ES-I3 (cell line): ENCODE data around the gene SSBP2.
"Not testable (repeated sequence)": the region's sequence is repeated elsewhere in the genome, so short reads cannot be mapped to it uniquely, and the experiment has no call there.

ENCODE experiments used
- H3K36me3 ChIP-seq: 2 replicates; pipeline ENCODE4 v1.6.1; 2013; ENCODE audit warnings: mild to moderate bottlenecking, low read length, control low read depth, moderate library complexity; ENCODE audit not compliant: insufficient read depth
- H3K4me1 ChIP-seq: 2 replicates; pipeline ENCODE4 v1.6.1; 2013; ENCODE audit warnings: mild to moderate bottlenecking, control low read depth, low read length; ENCODE audit not compliant: insufficient read depth
- H3K9ac ChIP-seq: 2 replicates; pipeline ENCODE4 v1.6.1; 2013; ENCODE audit warnings: low read depth, mild to moderate bottlenecking, low read length, moderate library complexity
- H3K9me3 ChIP-seq: 2 replicates; pipeline ENCODE4 v1.6.1; 2013; ENCODE audit warnings: mild to moderate bottlenecking, low read length, moderate library complexity; ENCODE audit not compliant: control insufficient read depth, insufficient read depth

SSBP2 gene

DNA sequence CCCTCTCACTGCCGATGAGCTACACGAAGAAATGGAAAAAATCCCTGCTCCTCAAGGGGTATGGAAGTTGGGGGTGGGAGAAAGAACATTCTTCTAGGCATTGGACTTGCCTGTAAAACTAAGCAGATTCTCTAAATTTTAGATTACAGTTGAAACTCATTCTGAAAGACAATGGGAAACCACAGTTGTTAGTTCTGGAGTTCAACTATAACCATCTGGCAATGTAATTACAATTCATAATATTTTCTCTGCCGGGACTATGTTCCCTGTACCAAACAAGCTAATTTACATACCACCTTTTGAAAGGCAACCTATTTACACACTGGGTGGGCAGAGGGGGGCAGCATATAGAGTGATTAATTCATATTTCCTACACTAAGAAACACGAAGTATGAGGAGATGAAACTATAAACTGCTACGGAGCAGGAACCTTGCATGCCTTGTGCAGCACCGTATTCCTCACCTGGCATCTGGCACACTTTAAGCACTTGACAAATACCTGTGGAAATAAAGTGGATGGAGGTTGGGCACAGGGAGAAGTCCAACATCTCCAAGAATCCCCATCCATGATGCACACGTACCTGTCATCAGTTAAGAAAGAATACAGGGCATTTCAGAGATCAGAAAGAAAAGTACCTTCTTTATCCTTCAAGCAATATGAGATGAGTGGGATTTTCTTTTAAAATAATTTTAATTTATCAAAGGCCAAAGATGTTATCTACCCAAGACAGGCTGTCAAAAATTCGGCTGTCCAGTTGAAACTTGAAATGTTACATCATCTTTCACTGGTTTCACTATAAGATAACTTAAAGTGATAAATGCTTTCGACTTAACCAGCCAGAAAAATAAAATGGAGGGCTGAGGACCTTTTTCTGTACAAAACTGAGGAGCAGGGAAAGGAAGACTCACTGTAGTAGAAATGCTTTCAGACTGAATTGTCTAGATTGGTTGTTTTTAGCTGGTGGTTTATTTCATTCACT is 54.2 kb downstream of the SSBP2 start:
- H3K9ac ChIP-seq = no peak overlapping the region

DNA sequence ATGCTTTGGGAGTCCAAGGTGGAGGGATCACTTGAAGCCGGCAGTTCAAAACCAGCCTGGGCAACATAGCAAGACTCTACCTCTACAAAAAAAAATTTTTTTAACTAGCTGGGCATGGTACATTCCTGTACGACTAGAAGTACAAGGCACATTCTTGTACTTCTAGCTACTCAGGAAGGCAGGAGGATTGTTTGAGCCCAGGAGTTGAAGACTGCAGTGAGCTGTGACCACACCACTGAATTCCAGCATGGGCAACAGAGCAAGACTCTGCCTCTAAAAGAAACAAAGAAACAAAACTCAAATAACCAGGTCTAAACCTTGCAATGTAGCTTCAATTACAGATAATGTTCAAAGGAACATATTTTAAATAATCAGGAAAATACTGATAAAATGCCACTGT is 56.2 kb downstream of the SSBP2 start:
- no peaks in the 10 kb centered on the region for H3K36me3 ChIP-seq
- no peaks in the 10 kb centered on the region; the same call in 1 of the 2 replicates for H3K9me3 ChIP-seq
- H3K4me1 ChIP-seq = peaks cover 7% of the 10 kb centered on the region; the same call in 1 of the 2 replicates
- no peak overlapping the region for H3K9ac ChIP-seq

More for the DNA sequence above, 54.2 kb downstream of the SSBP2 start:
- Histone ChIP-seq H3K36me3 (no peaks in the 10 kb centered on the region), H3K9me3 (no peaks in the 10 kb centered on the region; the same call in 1 of the 2 replicates), H3K4me1 (peaks cover 7% of the 10 kb centered on the region; the same call in 1 of the 2 replicates)

DNA sequence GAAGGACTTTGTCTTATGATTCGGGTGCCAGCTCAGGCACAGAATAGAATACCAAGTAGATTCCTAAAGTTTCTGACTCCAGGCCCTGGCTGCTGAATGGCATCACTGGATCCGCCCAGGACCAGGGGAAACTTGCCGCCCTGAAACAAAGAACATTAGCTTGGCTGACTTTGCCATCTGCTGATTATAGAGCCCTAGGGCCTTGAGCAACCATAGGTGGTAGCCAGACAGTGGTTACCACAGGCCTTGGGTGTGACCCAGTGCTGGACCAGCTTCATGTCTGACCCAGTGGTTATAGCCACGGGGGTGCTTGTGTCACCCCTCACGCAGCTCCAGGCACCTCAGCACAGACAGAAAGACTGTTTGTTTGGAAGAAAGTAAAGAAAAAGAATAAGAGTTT is 62.7 kb downstream of the SSBP2 start:
- Histone ChIP-seq H3K9me3 (no peaks in the 10 kb centered on the region; the same call in 1 of the 2 replicates), H3K36me3 (no peaks in the 10 kb centered on the region), H3K9ac (no peak overlapping the region), H3K4me1 (no peaks in the 10 kb centered on the region)

DNA sequence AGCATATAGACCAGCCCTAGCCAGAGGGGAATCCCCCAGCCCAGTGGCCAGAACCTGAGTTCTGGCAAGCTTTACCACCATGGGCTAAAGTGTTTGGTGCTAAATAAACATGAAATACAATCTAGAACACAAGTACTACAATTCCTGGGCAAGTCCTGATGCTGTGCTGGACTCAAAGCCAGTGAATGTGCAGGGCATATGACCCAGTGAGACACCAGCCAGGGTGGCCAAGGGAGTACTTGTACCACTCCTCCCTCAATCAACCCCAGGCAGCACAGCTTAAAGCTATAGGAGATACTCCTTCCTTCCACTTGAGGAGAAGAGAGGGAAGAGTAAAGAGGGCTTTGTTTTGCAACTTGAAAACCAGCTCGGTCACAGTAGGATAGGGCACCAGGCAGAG is 63.6 kb downstream of the SSBP2 start:
- Histone ChIP-seq H3K9ac (no peak overlapping the region), H3K36me3 (no peaks in the 10 kb centered on the region), H3K9me3 (no peaks in the 10 kb centered on the region; the same call in 1 of the 2 replicates), H3K4me1 (no peaks in the 10 kb centered on the region)

DNA sequence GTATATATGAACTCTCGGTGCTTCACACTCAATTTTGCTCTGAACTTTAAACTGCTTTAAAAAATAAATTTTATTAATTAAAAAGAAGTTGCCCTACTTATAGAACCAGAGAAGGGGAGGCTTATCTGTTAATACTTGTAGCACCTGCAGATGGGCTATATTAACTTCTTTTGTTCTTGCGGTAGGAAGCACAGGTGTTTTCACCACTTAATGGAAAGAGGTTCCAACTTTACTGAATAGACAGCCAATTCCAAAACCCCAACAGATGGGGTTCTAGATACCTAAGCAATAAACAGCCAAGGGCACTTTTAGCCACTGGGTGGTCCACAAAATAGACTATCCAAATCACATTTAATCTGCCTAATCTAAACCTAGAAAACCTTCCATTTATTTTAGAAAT is 65.4 kb downstream of the SSBP2 start:
- H3K9ac ChIP-seq = no peak overlapping the region
- no peaks in the 10 kb centered on the region for H3K4me1 ChIP-seq
- no peaks in the 10 kb centered on the region for H3K9me3 ChIP-seq
- no peaks in the 10 kb centered on the region for H3K36me3 ChIP-seq

DNA sequence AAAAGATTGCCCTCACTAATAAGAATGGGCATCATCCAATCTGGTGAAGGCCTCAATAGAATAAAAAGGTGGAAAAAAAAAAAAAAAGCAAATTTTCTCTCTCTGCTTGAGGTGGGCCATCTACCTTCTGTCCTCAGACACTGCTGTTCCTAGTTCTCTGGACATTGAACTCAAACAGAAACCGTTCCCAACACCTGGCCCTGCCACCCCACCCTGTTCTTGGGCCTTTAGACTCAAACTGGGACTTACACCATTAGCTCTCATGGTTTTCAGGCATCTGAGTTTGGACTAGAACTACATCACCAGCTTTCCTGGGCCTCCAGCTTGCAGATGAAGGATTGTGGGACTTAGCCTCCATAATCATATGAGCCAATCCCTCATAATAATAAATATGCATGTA is 71.0 kb downstream of the SSBP2 start:
- H3K9ac ChIP-seq = no peak overlapping the region
- H3K4me1 ChIP-seq = no peaks in the 10 kb centered on the region
- no peaks in the 10 kb centered on the region for H3K36me3 ChIP-seq
- no peaks in the 10 kb centered on the region for H3K9me3 ChIP-seq

DNA sequence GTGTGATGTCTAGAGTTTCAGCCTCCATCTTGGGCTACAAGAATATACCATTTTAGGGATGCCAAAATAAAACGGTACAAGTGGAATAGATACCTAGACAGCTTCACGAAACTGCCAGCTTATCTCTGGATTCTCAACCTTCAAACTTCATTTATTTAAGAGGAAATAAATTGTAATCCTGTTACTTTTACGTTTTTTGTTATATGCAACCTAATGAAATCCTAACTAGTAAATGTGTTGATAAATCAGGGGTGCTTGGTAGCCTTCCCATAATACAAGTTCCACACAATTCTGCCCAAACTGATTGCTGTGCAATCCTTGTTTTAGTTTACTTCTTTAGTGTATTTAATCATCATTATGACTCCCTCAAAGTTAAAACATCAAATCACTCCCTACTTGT is 75.5 kb downstream of the SSBP2 start:
- Histone ChIP-seq H3K36me3 (no peaks in the 10 kb centered on the region), H3K9me3 (no peaks in the 10 kb centered on the region), H3K4me1 (no peaks in the 10 kb centered on the region), H3K9ac (no peak overlapping the region)

DNA sequence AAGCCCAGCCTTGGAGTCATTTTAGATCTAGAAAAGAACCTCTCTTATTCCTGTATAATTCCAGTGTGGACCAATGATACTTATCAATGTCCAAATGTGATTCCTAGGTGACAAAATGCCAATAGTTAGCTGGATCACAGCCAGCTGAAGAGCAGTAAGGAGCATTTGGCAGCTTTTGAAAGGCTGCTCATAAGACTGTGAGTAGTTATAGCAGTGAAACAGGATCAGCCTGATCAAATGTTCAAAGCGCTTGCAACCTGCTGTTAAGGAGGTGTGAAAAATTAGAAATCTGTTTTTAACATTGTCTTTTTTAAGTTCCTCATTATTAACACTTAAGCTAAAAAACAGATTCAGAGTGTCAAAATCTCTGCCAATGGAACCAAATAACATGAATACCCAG is 85.1 kb downstream of the SSBP2 start:
- Histone ChIP-seq H3K9me3 (no peaks in the 10 kb centered on the region), H3K9ac (no peak overlapping the region), H3K4me1 (no peaks in the 10 kb centered on the region), H3K36me3 (no peaks in the 10 kb centered on the region)

DNA sequence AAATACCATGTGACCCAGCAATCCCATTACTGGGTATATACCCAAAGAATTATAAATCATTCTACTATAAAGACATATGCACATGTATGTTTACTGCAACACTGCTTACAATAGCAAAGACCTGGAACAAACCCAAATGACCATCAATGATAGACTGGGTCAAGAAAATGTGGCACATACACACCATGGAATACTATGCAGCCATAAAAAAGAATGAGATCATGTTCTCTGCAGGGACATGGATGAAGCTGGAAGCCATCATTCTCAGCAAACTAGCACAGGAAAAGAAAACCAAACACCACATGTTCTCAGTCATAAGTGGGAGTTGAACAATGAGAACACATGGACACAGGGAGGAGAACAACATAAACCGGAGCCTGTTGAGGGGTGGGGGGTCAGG is 90.3 kb downstream of the SSBP2 start:
- H3K9ac ChIP-seq, H3K9me3 ChIP-seq, H3K36me3 ChIP-seq, H3K4me1 ChIP-seq: not testable (repeated sequence)

DNA sequence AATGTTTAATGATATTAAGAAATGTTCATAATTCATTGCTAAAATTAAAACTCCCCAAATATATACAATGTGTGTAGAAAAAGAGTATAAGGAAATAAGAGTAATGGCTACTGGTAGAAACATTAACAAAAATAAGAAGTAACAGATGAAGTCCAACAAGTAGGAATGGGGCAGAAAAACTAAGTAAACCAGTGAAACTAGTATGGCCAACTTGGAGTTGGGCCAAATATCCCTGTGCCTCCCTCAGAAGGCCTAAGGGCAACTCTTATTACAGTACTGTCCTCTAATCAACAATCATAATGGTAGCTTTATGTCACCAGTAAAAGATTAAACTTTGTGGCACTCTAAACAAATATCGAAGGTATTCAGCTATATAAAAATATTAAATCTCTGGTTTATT is 93.5 kb downstream of the SSBP2 start:
- Histone ChIP-seq H3K36me3 (no peaks in the 10 kb centered on the region), H3K4me1 (no peaks in the 10 kb centered on the region)

DNA sequence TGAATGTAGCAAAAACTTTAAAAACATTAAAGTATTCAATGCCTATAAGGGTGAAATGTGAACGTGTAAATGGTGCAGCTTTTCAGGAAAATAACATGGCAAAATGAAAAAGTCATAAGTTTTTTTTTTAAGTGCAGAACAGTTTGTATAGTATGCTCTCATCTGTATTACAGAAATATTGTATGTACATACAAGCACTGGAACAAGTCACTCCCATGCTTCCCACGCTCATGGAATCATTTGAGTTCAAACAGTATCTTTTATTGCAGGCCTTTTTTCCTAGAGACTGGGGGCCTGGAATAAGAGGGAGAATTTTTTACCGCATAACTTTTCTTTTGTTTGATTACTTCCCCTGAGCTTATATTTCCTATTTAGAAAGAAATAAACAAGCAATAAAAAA is 94.1 kb downstream of the SSBP2 start:
- H3K9me3 ChIP-seq = no peaks in the 10 kb centered on the region
- H3K9ac ChIP-seq = no peak overlapping the region
- no peaks in the 10 kb centered on the region for H3K36me3 ChIP-seq
- no peaks in the 10 kb centered on the region for H3K4me1 ChIP-seq

More for the DNA sequence above, 93.5 kb downstream of the SSBP2 start:
- H3K9ac ChIP-seq = no peak overlapping the region
- H3K9me3 ChIP-seq = no peaks in the 10 kb centered on the region

DNA sequence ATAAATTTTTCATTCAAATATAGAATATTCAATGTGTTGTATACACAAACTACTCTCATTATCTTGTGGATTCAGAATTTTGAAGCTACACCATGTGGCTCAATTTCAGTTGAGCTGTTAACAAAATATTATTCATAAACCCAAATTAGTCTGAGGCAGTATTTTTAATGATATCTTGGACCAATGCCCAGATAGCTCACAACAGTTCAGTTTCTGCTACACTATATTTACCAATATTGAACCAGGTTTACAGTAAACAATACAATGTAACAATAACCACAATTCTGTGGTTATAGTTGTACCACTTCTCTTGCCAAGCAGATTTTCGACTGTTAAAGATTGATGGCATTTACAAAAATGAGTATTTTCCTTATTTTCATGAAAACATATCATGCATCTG is 99.9 kb downstream of the SSBP2 start:
- H3K9ac ChIP-seq = no peak overlapping the region
- H3K4me1 ChIP-seq = no peaks in the 10 kb centered on the region
- H3K36me3 ChIP-seq = no peaks in the 10 kb centered on the region
- H3K9me3 ChIP-seq = no peaks in the 10 kb centered on the region

DNA sequence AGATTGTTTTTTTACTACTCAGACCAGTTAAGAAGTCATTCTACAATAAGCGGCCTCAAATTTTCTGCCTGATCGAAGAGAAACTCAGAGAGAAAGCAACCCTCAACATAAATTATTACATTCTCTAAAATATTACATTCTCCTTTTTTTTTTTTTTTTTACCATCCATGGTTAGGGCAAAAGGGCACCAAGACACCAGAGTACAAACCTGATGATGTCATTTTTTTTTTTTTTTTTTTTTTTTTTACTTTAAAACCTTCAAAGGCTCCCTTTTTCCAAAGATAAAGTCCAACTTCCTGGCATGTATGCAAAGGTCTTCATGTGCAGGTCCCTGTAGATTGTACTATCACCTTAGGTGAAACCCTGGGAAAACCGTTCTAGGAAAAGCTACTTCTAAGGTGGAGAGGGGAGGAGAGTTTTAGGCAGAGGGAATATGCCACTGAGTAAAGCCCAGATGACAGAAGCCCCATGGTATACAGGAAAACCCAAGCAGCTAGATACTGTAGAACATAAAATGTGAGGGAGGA is 104.4 kb downstream of the SSBP2 start:
- Histone ChIP-seq H3K4me1 (no peaks in the 10 kb centered on the region), H3K9me3 (no peaks in the 10 kb centered on the region), H3K9ac (no peak overlapping the region), H3K36me3 (no peaks in the 10 kb centered on the region)

DNA sequence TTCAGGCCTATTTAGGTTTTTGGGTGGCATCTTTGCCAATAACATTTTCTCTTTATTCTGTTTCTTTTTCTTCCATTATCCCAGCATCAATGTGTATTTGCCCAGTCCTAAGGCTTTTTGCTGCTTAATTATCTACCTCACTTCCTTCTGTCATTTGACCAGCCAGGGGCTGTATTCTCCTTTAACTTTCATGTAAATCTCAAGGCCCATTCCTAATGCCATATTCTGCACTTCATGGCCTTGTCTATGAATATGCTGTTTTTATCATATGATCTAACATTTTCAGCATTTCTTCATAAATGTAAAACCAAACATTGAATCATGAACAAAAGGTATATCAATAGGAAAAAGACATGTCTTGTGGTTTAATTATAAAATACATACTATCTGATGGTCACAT is 108.7 kb downstream of the SSBP2 start:
- Histone ChIP-seq H3K9me3 (no peaks in the 10 kb centered on the region), H3K36me3 (no peaks in the 10 kb centered on the region), H3K9ac (no peak overlapping the region), H3K4me1 (no peaks in the 10 kb centered on the region)

DNA sequence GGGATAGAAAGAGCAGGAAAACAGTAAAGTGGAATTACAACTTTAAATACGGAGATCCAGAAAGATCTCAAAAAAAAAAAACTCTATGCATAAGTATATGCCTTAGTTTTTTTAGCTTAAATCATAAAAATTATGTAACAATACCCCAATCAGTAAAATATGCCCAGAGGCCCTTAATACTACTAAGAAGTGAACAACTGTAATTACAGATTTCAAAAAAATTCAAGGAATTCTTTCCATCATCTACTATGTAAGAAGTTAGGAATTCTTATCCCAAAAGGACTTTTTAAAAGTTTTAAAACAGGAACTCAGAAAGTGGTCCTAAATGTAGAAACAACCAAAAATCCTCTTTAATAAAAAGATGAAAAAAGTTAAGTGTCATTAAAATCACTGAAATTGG is 111.3 kb downstream of the SSBP2 start:
- Histone ChIP-seq H3K9ac (no peak overlapping the region), H3K36me3 (no peaks in the 10 kb centered on the region), H3K9me3 (no peaks in the 10 kb centered on the region), H3K4me1 (no peaks in the 10 kb centered on the region)
